Kidney glomerular epithelial cell (primary cell): ENCODE data around the gene HRH3.

ENCODE experiments used
- DNase-seq: peaks from one replicate; lab custom pipeline; 2025; lab: John Stamatoyannopoulos, UW

The HRH3 gene

DNA sequence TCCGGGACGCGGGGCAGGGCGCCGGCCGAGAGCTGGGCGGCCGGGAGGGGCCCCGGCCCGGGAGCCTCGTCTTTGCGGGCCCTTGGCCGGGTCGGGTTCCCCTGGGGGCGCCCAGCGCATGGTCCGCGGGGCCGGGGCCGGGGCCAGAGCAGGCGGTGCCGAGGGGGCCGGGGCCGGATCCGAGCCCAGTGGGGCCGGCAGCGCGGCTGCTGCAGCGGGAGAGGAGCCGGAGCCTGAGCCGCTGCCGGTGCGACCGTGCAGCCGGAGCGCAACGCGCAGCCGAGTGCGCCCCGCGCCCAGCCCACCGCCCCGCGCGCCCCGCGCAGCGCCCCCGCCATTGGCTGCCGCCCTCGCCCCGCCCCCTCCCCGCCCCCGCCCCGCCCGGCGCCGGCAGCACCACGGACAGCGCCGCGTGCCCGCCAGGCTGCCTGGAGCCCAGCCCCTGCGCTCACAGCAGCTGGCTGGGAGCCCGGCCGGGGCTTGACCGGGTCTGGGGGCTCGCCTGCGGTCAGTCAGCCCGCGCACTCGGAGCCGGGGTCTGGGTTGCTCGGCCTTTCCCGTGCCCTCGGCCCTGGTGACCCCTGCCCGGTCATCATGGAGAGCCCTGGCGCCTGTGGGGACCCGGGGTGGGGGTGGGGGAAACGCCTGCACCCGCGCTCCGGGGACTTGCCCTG, at the start of gene HRH3:
Gene HRH3 (minus strand): TSS at position 287 of the 674 bp plus-strand sequence. CDS start 308 bp downstream, outside the sequence.
- no peak for DNase-seq

DNA sequence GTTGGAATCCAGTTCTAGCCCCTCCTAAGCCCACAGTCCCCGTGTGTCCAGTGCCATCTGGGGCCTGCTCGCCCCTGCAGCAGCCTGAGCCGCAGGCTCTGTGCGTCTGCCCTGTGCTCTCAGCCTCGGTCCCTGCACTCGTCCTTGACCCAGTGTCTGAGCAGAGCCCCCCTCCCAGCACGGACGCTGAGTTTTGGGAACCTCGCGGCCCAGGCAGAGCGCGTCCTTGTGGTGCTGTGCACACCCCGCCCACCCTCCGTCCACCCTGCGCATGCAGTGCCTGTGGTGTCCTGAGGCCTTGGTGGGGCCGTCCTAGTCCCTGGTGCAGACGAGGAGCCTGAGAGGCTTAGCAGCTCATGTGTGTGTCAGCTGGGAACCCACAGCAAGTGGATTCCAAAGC, 49.8 kb upstream of the HRH3 start:
- DNase-seq, result no peak

DNA sequence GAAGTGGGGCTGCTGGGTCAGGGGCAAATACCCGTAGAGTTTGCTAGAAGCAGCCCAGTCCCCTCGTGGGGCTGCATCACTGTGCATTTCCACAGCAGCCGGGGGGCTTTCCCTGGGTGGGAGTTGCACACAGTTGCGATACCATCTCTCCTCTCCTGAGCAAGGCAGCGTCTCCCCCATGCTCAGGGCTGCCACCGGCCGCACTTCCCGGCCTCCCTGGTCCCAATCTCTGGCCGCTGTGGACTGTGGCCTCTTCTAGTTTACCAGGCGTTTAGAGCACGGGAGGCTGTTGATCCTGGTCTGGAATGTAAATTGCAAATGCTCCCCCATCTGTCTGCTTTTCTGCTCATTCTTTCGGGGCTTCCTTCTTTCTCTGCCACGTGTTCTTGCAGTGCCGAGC, 49.3 kb upstream of the HRH3 start:
- DNase-seq, result no peak

DNA sequence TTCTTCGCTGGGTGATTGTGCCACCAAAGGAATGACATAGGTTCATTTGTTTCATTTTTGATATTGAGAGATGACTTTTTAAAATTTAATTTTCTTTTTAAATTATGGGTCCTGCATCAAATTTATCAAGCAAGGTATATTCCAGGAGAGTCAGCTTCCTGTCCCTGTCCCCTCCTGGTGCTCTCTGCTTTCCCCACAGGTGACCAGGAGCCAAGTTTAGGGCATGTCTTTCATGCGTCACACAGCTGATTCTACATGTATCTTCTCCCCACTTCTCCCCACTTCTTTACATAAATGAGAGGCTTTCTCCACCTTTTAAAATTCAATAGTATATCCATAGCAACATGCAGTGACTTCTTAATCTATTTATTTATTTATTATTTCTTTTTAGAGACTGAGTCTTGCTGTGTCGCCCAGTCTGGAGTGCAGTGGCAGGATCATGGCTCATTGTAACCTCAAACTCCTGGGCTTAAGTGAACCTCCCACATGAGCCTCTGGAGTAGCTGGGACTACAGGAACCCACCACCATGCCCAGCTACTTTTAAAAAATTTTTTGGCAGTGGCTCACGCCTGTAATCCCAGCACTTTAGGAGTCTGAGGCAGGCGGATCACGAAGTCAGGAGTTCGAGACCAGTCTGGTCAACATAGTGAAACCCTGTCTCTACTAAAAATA, 48.3 kb upstream of the HRH3 start:
- DNase-seq, result no peak

DNA sequence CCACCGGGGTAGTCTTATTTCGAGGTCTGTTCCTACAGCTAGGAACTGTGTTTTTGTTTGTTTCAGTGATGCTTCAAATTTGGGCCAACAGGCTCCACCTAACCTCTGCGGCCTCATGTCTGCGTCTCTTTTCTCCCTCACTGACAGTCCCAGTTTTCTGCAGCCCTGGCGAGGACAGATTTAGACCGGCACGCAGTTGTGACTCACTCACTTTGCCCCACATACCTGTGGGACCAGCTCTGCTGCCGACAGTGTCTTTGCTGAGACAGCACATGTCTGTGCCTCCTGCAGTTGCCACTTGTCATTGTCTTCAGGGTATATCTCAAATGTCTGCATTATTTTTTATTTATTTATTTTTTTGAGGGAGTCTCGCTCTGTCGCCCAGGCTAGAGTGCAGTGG, 47.5 kb upstream of the HRH3 start:
- no peak for DNase-seq

DNA sequence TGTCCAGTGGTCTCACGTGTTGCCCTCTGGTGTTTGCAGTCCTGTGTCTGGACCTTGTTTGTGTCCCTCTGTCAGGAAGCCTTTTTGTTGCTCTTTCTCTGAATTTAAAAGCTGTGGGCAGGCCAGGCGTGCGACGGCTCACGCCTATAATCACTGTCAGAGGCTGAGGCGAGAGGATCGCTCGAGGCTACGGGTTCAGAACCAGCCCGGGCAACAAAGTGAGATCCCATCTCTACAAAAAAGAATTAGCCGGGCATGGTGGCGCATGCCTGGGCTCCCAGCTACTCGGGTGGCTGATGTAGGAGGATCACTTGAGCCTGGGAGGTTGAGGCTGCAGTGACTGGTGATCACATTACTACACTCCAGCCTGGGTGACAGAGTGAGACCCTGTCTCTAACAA, 46.8 kb upstream of the HRH3 start:
- DNase-seq, result no peak

DNA sequence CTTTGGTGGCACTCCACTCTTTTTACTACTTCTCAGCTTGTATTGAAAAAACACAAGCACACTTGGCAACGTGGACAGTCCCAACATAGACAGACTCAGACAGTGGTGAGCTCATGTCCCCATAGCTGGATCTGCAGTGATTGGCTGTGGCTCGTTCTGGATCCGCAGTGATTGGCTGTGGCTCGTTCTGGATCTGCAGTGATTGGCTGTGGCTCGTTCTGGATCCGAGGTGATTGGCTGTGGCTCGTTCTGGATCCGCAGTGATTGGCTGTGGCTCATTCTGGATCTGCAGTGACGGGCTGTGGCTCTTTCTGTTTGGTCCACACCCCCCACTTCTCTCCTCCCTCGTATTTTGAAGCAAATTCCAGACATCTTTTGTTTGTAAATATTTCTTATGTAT, 46.3 kb upstream of the HRH3 start:
- DNase-seq, result no peak

DNA sequence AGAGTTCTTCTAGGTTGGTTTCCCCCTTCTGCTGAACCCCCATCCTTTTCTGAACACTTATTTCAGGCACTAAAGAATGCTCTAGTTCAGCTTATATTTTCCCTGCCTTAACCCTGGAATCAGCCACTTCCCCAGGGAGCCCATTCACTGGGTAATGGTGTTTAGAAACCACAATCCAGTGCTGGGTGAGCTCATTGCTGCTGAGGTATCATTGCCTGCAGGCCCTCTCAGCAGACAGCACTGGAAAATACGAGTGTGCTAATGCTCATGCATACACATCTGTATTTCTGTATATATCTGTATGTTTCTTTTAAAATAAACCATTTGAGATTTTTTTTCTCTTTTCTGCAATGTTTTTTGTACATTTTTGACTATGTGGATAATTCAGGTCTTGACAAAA, 45.3 kb upstream of the HRH3 start:
- DNase-seq, result no peak

DNA sequence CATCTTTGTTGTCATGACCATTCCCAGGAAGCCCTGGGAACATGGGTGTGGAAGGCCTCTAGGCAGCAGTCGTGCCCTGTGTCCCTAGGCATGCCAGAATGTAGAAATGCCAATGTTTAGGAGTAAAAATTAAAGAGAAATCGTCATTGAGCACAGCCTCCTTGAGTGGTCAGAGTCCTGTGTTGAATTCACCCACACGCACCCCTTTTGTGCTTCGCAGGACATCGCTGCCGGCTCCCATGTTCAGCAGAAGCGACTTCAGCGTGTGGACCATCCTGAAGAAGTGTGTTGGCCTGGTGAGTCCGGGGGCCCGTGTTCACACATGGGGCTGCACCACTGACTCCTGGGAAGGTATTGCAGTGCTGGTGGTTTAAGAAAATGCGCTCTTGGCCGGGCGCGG, 43.3 kb upstream of the HRH3 start:
- DNase-seq, result no peak

DNA sequence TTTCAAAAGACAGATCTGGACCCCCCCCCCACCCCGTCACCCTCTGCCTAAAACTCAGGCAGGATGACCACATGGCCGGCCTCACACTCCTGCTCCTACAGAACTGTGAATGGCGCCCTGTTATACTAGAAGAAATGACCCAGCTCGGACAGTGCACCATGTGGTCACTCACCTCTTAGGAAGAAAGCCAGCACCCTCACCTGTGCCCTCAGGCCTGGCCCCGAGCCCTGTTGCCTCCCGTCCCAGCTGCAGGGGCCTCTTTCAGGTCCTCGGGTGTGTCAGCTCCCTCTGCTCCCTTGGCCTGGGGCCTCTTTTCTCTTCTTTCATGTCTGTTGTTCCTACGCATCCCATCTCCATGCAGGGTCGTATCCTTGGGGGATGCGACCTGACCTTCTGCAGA, 42.0 kb upstream of the HRH3 start:
- no peak for DNase-seq

DNA sequence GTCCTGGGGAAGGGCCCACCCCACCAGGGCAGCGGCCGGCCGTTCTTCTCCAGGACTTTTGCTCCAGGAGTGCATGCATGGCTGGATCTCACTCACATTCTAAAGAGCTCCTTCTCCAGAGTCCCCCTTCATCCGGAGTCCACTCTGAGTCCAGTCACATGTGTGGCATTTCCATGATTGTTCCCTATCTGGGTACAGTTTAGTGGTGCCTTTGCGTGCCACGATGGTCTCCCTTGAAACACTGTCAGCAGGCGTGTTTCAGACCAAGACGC, 39.2 kb upstream of the HRH3 start:
- no peak for DNase-seq

DNA sequence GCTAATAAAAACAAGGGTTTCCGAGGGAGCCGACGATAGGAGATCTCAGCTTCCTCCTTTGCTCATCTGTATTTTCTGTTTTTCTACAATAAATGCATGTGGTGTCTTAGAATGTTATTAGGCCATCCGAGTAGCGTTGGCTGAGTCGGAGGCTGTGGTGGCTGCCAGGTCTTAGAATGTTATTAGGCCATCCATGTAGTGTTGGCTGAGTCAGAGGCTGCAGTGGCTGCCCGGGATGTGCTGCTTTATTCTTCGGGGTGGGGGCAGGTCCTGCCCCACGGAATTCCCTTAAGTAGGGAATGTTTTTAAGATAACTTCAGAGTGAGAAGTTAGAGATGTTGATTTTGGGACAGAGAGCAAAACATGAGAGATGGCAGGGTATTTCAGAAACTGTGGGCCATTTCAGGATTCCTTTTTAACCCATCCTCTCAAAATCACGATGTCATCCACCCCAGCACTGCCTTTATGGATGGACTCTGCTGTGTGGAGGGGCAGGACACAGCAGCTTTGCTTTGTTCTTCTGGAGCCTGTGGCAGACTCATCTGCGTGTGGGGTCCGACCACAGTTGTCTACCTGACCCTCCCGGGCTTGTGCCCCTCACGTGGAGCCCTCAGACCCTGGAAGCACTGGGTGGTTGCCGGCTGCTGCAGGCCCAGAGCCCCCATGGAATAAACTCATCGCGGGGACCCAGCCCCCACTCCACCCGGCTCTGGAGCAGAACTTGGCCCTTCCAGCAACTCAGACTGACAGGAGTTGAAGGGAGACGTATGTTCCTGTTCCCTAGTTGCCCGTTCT, 38.6 kb upstream of the HRH3 start:
- DNase-seq, result peak; percentile 61

DNA sequence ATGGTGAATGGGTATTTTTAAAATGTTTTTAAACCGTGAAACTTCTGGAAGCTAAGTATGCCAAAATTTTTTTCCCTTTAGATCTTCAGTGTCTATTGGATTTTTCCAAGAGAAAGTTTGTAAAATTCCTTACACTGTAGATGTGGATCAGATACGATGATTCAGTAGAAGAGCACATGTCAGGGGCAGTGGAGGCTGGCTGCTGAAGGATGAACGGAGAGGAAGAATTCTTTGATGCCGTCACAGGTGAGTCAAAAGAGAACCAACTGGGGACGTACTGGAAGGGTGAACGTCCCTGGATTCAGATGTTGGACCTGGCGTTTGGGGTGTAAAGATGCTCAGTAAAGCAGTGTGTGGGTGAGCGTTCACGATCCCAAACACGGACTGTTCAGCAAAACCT, 35.9 kb upstream of the HRH3 start:
- DNase-seq, result no peak

DNA sequence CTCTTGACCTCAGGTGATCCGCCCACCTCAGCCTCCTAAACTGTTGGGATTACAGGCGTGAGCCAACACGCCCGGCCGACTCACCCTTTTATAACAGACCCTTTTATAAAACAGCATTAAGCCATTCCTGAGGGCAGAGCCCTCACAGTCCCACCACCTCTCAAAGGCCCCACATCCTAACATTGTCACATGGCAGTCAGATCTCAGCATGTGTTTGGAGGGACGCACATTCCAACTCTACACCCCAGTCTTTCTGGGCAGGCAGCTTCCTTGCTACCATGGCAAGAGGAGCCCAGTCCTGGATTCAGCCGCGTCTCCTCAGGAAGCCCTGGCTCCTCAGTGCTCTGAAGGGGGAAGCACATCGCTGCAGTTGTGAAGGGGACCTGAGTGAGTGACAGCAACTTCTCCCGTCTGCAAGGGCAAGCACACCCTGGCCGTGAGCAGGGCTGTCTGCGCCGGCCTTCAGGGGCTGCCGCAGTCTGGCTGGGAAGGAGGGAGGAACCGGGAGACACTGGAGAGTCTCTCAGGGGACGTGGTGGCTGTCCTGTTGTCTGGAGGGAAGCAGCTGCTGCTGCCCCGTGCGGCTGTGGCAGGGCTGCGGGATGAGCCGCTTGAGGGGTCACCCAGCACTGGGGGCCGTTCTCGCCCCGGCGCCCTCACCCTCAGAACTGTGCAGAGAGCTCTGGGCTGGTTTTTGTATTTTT, 34.1 kb upstream of the HRH3 start:
- DNase-seq, result no peak

DNA sequence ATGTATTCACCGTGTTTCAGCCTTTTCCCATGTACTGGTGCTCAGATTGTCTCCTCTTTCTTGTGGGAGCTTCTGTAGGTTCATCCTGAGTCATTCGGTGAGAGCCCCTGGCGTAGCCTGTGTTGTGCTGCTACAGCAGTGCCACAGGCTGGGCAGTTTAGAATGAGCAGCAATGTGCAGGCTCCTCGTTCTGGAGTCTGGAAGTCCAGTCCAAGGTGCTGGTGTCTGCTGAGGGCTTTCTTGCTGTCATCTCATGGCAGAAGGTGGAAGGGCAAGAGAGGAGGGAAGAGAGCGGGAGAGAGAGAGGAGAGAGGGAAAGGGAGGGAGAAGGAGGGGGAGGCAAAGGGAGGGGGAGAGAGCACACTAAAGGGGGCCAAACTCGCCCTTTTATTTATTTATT, 33.3 kb upstream of the HRH3 start:
- no peak for DNase-seq

DNA sequence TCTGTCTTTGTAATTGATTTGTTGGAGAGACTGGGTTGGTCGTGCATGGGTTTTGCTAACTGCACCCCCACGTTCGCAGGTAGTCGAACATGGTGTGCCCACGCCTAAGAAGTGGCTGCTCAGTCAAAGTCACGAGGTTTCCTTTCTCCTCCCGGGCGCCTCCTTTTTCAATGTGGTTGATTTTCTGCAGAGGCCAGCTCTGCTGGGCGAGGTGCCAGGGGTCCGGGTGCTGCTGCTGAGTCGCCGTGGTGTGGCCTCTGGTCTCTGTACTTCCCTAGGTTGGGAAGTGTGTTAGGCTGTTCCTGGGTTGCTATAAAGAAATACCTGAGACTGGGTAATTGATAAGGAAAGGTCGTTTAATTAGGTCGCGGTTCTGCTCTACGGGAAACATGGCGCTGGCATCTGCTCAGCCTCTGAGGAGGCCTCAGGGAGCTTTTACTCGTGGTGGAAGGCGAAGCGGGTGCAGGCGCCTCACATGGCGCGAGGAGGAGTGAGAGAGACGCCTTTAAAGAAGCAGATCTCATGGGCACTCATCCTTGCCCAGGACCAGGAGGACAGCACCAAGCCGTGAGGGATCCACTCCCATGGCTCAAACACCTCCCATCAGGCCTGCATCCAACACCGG, 32.4 kb upstream of the HRH3 start:
- peak; percentile 3 for DNase-seq

DNA sequence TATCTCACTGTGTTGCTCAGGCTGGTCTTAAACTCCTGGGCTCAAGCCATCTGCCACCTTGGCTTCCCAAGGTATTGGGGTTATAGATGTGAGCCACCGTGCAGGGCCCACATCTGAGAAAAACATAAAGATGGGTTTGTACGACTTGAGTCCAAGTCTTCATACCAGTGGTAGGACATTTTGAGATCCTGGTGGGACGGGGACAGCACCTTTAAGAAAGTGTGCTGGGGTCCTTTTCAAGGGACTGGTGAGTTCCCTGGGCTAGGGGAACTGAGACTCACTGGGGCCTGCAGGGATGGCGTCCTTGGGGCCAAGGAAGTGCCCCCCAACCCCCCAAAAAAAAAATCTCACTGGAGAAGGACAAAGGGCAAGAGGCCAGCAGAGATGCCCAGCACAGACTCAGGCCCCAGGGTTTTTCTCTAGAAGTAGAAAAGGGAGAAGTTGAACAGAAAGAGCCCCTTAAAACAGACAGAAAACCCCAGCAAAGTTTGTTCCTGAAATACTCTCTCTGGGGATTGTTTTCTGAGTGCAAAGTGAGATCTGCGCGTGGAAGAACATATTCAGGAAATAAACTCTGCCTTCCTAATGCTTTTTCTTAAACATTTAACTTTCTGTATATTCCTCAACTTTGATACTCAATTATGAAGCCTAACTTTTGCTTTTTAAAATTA, 28.9 kb upstream of the HRH3 start:
- no peak for DNase-seq

DNA sequence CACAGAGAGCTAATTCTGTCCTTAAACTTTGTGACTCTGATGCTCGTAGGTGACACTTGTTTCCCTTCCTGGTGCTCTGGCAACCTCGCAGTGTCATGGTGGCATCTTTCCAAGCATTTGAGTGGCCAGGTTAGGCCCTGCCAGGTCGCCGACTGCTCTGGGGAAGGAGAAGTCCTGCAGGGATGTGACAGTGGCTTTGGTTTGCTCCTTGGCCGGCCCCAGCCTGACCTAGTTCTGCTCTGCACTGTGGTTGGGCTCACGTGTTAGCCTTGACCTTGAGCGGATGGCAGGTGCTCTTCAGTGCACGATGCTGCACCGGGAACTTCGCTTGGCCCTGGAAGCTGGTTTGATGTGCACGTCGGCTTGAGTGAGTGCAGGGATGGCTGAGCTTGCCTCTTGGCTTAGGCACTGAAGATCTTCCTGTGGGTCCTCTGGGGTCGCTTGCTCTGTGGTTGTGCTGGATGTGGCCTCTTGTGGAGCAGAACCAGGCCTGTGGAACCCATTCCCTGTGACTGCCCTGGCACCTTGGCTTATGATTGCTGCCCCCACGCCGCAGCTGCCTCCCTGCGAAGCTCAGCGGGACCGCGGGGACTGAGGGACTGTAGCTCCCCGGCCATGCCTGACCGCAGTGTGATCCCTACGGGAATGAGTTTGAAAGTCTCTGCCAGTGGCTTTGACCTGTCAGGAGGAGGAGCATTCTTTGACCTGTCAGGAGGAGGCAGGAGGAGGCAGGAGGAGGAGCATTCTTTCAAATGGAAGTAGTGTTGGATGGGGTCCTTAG, 27.0 kb upstream of the HRH3 start:
- DNase-seq, result no peak

DNA sequence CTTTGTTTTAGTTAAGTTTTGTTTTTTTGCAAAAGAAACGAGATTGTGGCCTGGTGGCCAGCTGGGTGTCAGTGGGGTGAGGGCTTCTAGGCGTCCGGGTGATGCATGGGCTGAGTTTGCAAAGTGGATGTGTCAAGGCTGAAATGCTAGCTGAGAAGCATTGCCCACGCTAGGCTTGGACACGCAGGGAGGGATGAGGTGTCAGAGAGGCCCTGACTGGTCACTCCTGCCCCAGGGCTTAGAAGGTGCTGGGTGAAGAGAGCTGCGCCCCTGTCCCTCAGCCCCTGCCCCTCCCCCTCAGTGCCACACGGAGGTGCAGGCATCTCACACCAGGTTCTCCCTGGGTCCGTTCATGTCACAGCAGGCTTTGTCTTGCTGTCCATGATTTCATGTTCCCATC, 26.4 kb upstream of the HRH3 start:
- DNase-seq, result no peak

DNA sequence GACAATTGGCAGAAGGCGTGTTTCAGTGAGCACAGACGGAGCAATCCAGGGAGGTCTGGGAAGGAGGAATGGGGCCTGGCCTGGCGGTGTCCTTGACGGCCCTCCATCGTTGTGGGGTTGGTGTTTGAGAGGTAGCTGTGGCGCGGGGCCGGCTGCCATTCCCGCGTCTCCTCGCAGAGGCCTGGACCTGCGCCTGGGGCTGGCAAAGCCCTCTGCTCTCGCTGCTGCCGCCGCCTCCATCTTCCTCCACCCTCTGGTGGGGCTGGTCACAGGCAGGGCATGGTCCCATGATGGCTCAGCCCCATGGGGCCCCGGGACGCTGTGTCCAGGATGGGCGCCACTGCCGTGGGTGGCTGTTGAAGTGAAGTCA, 25.8 kb upstream of the HRH3 start:
- no peak for DNase-seq

DNA sequence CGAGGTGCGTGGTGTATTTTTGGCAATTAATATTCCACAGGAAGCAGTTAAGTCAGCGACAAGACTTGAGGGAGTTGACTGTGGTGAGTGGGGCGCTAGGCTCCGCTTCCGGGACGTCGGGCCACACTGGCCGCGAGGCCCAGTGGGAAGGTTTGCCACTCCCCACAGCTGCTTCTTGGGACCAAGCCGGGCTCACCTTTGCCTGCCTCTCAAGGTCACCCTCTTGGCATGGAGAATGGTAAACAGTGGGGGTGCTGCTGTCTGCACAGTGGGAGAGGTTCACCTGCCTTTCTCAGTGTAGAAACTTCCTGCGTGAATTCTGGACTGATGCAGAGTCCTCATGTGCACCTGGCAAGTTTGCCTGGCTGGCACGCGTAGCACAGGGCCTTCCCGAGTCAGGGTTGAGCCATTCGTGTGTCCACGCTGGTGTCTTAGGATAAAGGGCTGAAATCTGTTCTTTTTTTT, 24.6 kb upstream of the HRH3 start:
- DNase-seq, result no peak
